ENCODE measurements around the gene TSC2.
"Not testable (repeated sequence)": the region's sequence is repeated elsewhere in the genome, so short reads cannot be mapped to it uniquely, and the experiment has no call there.

DNA sequence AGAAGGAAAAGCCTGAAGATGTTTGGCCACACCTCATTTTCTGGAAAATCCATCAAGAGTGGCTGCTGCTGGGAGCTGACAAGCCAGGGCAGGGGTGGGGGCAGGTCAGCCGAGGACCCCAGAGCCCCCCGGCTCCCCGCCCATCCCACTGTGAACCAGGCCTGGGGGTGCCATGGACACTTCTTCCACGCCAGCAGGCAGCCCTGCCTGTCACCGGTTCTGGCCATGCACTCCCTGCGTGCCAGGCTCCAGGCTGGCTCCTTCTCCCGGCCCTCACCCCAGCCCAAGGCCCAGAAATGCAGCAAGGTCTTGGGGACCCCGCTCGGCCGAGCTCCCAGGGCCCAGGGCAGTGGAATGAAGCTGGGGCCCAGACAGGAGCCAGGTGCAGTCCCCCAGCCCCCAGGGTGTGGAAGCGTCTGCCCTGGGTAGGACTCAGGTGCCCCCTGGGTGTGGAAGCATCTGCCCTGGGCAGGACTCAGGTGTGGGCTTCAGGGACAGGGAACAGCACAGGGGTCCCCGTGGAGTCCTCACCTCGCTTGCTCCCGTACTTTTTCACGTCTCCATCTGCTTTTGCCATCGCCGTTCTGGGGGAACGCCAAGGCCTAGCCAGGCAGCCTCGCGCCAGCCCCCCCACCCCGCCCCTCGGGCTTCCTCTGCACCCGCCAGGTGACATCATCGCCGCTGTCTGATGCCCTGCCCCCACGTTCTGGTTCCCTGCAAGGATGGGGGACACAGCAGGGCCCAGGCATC is 75.3 kb downstream of the TSC2 start:
- TF ChIP-seq E2F1 (CRISPR knock-in tag; IDR thresholded peaks at IDR 0.05); TP53 (CRISPR knock-in tag; IDR thresholded peaks at IDR 0.05); ZNF416 (CRISPR knock-in tag; IDR thresholded peaks at IDR 0.05); TCF7 (CRISPR knock-in tag; IDR thresholded peaks at IDR 0.05; ENCODE audit: low read depth); ZNF121 (CRISPR knock-in tag; IDR thresholded peaks at IDR 0.05); NFYB (CRISPR knock-in tag; conservative IDR thresholded peaks at IDR 0.05; ENCODE audit: low read depth); SP1 (CRISPR knock-in tag; conservative IDR thresholded peaks at IDR 0.05); SMAD3 (CRISPR knock-in tag; IDR thresholded peaks at IDR 0.05; ENCODE audit: borderline replicate concordance); NFE2L1 (CRISPR knock-in tag; IDR thresholded peaks at IDR 0.05); CREM (CRISPR knock-in tag; IDR thresholded peaks at IDR 0.05); MAX (CRISPR knock-in tag; IDR thresholded peaks at IDR 0.05): not testable (repeated sequence)
- TF ChIP-seq, protein P1, sequence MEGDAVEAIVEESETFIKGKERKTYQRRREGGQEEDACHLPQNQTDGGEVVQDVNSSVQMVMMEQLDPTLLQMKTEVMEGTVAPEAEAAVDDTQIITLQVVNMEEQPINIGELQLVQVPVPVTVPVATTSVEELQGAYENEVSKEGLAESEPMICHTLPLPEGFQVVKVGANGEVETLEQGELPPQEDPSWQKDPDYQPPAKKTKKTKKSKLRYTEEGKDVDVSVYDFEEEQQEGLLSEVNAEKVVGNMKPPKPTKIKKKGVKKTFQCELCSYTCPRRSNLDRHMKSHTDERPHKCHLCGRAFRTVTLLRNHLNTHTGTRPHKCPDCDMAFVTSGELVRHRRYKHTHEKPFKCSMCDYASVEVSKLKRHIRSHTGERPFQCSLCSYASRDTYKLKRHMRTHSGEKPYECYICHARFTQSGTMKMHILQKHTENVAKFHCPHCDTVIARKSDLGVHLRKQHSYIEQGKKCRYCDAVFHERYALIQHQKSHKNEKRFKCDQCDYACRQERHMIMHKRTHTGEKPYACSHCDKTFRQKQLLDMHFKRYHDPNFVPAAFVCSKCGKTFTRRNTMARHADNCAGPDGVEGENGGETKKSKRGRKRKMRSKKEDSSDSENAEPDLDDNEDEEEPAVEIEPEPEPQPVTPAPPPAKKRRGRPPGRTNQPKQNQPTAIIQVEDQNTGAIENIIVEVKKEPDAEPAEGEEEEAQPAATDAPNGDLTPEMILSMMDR (IDR thresholded peaks at IDR 0.05) = not testable (repeated sequence)
- TF ChIP-seq, protein P2, sequence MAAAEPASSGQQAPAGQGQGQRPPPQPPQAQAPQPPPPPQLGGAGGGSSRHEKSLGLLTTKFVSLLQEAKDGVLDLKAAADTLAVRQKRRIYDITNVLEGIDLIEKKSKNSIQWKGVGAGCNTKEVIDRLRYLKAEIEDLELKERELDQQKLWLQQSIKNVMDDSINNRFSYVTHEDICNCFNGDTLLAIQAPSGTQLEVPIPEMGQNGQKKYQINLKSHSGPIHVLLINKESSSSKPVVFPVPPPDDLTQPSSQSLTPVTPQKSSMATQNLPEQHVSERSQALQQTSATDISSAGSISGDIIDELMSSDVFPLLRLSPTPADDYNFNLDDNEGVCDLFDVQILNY (CRISPR knock-in tag; IDR thresholded peaks at IDR 0.05) = not testable (repeated sequence)
